Smooth muscle cell (in vitro differentiated cells): ENCODE results near the gene FGF6. TPM values are rescaled to one million over a fixed set of nuclear protein-coding genes. Genes with fewer than 3 reads are reported as not detected.

Source experiments
- DNase-seq: peaks from one replicate; lab custom pipeline; 2025; ENCODE audit not compliant: unreplicated experiment; lab: John Stamatoyannopoulos, UW
- H2AFZ ChIP-seq: fragments of 200-600 bp; sonication (generic); 2 replicates; pipeline ENCODE4 v1.6.0; 2016; ENCODE audit warnings: antibody characterized with exemption, low read depth, mild to moderate bottlenecking
- H3F3A ChIP-seq: fragments of 200-600 bp; sonication (generic); 2 replicates; pipeline ENCODE4 v1.6.0; 2017; ENCODE audit warnings: antibody characterized with exemption, low read depth
- H3K27ac ChIP-seq: fragments of 200-600 bp; sonication (generic); 2 replicates; pipeline ENCODE4 v1.5.1; 2016; ENCODE audit warnings: low read depth, mild to moderate bottlenecking
- H3K27me3 ChIP-seq: fragments of 200-600 bp; sonication (generic); 2 replicates; pipeline ENCODE4 v1.6.1; 2016; ENCODE audit warnings: low read depth, mild to moderate bottlenecking
- H3K36me3 ChIP-seq: fragments of 200-600 bp; sonication (generic); 2 replicates; pipeline ENCODE4 v1.5.1; 2016; ENCODE audit warnings: low read depth
- H3K4me1 ChIP-seq: fragments of 200-600 bp; sonication (generic); 2 replicates; pipeline ENCODE4 v1.5.1; 2016; ENCODE audit warnings: low read depth
- H3K4me2 ChIP-seq: fragments of 200-600 bp; sonication (generic); 2 replicates; pipeline ENCODE4 v1.6.0; 2016; ENCODE audit warnings: mild to moderate bottlenecking
- H3K4me3 ChIP-seq: fragments of 200-600 bp; sonication (generic); 2 replicates; pipeline ENCODE4 v1.5.1; 2016; ENCODE audit warnings: mild to moderate bottlenecking
- H3K79me2 ChIP-seq: fragments of 200-600 bp; sonication (generic); 2 replicates; pipeline ENCODE4 v1.6.0; 2016; ENCODE audit warnings: low read depth, mild to moderate bottlenecking
- H3K9ac ChIP-seq: fragments of 200-600 bp; sonication (generic); 2 replicates; pipeline ENCODE4 v1.6.0; 2016; ENCODE audit warnings: low read depth
- H3K9me3 ChIP-seq: fragments of 200-600 bp; sonication (generic); replicated peaks from 2 replicates; pipeline ENCODE4 v1.5.1; 2016; ENCODE audit warnings: low read depth
- H4K20me1 ChIP-seq: fragments of 200-600 bp; sonication (generic); 2 replicates; pipeline ENCODE4 v1.6.0; 2016; ENCODE audit warnings: low read depth
- WGBS: methylation state at CpG from one replicate; pipeline ENCODE4 v1.1.7; 2016; ENCODE audit warnings: low lambda C conversion rate; 5-methylcytosine and 5-hydroxymethylcytosine counted together
- polyA plus RNA-seq: library from polyadenylated mRNA; unstranded; fragments of >200 nt; fragmentation: Nextera tagmentation; extraction: Ambion mirVana; gene quantifications from 2 replicates; pipeline ENCODE4 v1.2.1, GENCODE V29; 2016
- total RNA-seq: library from RNA; depleted of rRNA; stranded (reverse); fragments of >200 nt; gene quantifications from 2 replicates; pipeline ENCODE4 v1.2.3, GENCODE V29; 2014
- TF ChIP-seq, protein P1 (sequence below): fragments of 200-600 bp; sonication (generic); IDR thresholded peaks from 2 replicates; pipeline ENCODE4 v1.5.1; 2017; ENCODE audit warnings: borderline replicate concordance, mild to moderate bottlenecking, antibody characterized with exemption; ENCODE audit not compliant: insufficient read depth, poor library complexity, severe bottlenecking

FGF6 gene
- total and polyA plus RNA-seq, 2 experiments from 2014 or later: not detected

DNA sequence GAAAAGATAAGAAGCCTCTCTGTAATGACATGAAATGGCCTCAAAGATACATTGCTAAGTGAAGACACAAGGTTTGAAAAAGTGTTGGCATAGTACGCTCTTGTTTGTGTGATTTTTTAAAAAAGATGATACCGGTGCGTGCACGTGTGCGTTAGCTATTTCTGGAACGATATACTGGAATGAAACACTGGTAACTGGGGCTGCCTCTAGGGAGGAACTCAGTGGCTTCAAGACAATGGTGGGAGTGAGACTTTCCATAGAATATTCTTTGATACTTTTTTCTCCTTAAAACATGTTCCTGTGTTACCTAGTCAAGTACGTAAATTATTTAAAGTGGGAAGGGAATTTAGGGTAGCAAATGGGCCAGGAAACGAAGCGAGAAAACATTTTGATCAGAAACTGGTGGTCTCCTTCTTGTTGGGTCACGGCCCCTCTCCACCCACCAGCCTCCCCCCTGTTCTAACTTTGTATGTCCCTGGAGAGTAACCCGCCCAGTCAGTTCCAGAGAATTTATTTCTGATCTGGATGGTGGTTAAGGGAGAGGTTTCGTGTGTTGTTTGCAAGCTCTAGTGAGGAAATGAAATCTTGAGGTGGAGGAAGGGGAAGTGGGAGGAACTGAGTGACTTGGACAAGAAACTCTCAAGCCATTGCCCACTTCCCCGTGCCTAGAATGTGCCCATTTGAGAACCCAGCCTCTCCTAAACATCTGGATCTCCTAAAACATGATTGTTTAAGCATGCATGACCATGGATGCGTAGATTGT lies 6.6 kb downstream of the FGF6 start:
- Histone ChIP-seq H3K4me3 (no peak overlapping the region), H3K27ac (no peak overlapping the region), H3K4me1 (peaks cover 20% of the 10 kb centered on the region), H3K79me2 (no peaks in the 10 kb centered on the region), H4K20me1 (no peaks in the 10 kb centered on the region), H3F3A (no peaks in the 10 kb centered on the region), H3K27me3 (no peaks in the 10 kb centered on the region), H3K9me3 (no peaks in the 10 kb centered on the region), H3K4me2 (no peak overlapping the region), H2AFZ (no peak overlapping the region), H3K36me3 (no peaks in the 10 kb centered on the region), H3K9ac (no peak overlapping the region)
- TF ChIP-seq, protein P1, sequence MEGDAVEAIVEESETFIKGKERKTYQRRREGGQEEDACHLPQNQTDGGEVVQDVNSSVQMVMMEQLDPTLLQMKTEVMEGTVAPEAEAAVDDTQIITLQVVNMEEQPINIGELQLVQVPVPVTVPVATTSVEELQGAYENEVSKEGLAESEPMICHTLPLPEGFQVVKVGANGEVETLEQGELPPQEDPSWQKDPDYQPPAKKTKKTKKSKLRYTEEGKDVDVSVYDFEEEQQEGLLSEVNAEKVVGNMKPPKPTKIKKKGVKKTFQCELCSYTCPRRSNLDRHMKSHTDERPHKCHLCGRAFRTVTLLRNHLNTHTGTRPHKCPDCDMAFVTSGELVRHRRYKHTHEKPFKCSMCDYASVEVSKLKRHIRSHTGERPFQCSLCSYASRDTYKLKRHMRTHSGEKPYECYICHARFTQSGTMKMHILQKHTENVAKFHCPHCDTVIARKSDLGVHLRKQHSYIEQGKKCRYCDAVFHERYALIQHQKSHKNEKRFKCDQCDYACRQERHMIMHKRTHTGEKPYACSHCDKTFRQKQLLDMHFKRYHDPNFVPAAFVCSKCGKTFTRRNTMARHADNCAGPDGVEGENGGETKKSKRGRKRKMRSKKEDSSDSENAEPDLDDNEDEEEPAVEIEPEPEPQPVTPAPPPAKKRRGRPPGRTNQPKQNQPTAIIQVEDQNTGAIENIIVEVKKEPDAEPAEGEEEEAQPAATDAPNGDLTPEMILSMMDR: no peak
- no peak for DNase-seq
- WGBS: 93% methylated on average over 14 of the region's 14 CpGs

- Histone ChIP-seq H3K27me3 (peaks cover 2% of the 10 kb centered on the region), H3K9ac (no peak overlapping the region), H3F3A (no peaks in the 10 kb centered on the region), H2AFZ (no peak overlapping the region), H3K36me3 (no peaks in the 10 kb centered on the region), H3K4me1 (peaks cover 2% of the 10 kb centered on the region), H3K9me3 (no peaks in the 10 kb centered on the region), H4K20me1 (no peaks in the 10 kb centered on the region), H3K4me3 (no peak overlapping the region), H3K27ac (no peak overlapping the region), H3K4me2 (no peak overlapping the region), H3K79me2 (no peaks in the 10 kb centered on the region)
- DNase-seq: no peak
- 91% methylated on average over 6 of the region's 6 CpGs for WGBS
- TF ChIP-seq, protein P1: no peak
Measured at GRCh38 chr12:4435537-4435936, 10.1 kb downstream of the FGF6 start.

DNA sequence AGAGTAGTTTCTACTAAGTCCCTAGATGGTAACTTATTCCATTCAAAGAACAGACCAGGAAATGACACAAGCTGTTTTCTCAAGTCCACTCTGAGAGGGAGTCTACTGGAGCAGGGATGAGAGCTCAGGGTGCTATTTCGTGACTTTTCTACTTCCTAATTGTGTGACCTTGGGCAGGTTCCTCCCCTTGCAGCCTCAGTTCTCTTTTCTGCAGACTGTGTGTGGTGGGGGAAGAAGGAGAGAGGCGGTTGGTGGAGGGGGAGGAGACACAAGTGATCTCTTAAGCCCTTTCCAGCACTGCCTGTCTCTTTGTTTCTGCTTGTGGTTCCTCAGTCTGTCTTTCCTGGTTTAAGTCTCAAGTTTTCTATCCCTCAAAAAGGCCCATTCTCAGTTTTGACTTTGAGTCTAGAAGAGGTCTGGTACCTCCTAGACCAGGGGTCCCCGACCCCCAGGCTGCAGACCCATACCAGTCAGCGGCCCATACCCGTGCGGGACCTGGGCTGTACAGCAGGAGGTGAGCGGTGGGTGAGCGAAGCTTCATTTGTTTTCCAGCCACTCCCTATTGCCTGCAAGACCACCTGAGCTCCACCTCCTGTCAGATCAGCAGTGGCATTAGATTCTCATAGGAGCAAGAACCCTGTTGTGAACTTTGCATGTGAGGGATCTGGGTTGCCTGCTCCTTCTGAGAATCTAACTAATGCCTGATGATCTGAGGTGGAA lies 10.7 kb downstream of the FGF6 start:
- Histone ChIP-seq H3K36me3 (no peaks in the 10 kb centered on the region), H3K79me2 (no peaks in the 10 kb centered on the region), H3K27me3 (peaks cover 2% of the 10 kb centered on the region), H4K20me1 (no peaks in the 10 kb centered on the region), H3K4me1 (no peaks in the 10 kb centered on the region), H2AFZ (no peak overlapping the region), H3K9me3 (no peaks in the 10 kb centered on the region), H3F3A (no peaks in the 10 kb centered on the region), H3K4me2 (no peak overlapping the region), H3K27ac (no peak overlapping the region), H3K9ac (no peak overlapping the region), H3K4me3 (no peak overlapping the region)
- no peak for DNase-seq
- 91% methylated on average over 8 of the region's 8 CpGs for WGBS
- TF ChIP-seq, protein P1: no peak

DNA sequence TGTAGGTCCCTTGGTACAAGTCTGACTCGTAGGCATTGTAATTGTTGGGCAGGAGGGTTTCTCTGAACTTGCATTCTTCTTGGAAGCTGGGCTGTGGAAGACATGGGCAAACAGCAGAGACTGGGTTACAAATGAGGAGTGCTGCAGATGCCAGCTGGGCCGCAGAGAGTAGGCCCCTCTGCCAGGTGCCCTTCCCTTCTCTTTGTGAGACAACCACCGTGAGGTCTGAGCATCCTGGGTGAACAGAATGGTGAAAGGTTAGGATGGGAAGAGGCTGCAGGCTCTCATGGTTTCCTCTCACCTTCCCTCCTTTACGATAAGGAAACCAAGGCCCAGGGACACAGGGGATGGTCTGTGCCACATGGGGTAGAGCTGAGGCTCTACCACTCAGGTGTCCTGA lies 11.3 kb downstream of the FGF6 start:
- no peak for DNase-seq
- WGBS: 95% methylated on average over 4 of the region's 4 CpGs
- H3K9me3 ChIP-seq: no peaks in the 10 kb centered on the region

More for the DNA sequence above, 11.3 kb downstream of the FGF6 start:
- H3K4me2 ChIP-seq: no peak overlapping the region
- TF ChIP-seq, protein P1: no peak
- no peak overlapping the region for H3K9ac ChIP-seq
- peaks cover 2% of the 10 kb centered on the region for H3K27me3 ChIP-seq
- no peak overlapping the region for H2AFZ ChIP-seq
- no peak overlapping the region for H3K4me3 ChIP-seq
- no peaks in the 10 kb centered on the region for H3K79me2 ChIP-seq
- no peaks in the 10 kb centered on the region for H4K20me1 ChIP-seq
- no peaks in the 10 kb centered on the region for H3K4me1 ChIP-seq
- no peaks in the 10 kb centered on the region for H3F3A ChIP-seq
- H3K27ac ChIP-seq: no peak overlapping the region
- no peaks in the 10 kb centered on the region for H3K36me3 ChIP-seq
